IPS-11a (cell line): Measurements from ENCODE around the gene OR51S1.
"Not testable (repeated sequence)": the region's sequence is repeated elsewhere in the genome, so short reads cannot be mapped to it uniquely, and the experiment has no call there.

Source experiments
- H3K4me3 ChIP-seq: one replicate; pipeline ENCODE4 v1.5.1; 2013; ENCODE audit warnings: low read depth, low read length, control low read depth

The OR51S1 gene, protein sequence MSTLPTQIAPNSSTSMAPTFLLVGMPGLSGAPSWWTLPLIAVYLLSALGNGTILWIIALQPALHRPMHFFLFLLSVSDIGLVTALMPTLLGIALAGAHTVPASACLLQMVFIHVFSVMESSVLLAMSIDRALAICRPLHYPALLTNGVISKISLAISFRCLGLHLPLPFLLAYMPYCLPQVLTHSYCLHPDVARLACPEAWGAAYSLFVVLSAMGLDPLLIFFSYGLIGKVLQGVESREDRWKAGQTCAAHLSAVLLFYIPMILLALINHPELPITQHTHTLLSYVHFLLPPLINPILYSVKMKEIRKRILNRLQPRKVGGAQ

DNA sequence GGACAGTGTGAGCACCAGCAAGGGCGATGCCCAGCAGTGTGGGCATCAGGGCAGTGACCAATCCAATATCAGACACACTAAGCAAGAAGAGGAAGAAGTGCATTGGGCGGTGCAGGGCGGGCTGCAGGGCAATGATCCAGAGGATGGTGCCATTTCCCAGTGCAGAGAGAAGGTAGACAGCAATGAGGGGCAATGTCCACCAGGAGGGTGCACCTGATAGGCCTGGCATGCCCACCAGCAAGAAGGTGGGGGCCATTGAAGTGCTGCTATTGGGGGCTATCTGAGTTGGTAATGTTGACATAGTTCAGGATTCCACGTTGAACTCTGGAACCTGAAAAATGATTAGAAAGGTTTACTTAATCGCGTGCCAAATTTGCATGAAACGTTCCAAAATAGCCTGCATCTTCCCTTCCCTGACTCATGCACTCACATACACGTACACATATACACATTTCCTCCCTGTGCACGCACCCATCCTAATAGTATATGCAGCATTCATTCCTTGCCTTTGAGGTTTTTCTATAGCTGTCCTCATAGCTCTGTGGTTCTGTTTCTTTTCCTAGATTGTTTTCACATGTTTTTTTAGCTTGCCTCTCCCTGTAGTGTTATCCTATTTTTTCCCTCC, at the start of gene OR51S1:
Gene OR51S1 (minus strand): TSS at position 301 of the 625 bp plus-strand sequence. CDS start 0 bp downstream, at position 301.
- H3K4me3 ChIP-seq: no peak within 1 kb of the TSS

DNA sequence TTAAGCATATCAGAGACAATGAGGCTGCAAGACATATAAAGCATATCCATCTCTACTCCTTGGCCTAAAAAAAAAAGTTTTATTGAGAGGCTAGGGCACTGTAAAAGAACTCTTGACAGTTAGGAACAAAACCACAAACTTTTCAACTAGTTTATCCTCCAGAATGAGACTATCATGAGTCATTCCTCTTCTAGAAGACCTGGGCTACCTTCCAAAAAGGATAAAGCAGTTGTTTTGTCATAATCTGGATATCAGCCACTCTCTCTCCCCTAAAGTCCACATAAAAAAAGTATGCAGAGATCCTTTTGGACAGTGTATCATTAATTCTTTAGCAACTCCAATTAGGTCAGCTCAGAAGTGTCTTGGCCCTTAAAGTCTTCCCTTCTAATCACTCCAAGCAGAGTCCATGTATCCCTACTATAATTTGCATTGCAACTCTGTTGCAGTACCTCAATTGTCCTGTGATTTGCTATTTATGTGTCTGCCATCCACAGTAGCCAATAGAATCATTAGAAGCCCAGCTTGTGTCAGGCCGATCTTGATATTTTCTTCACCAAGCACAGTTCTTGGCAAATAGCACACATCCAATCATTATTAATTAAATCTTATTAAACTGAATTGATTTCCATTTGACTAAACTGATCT, 43.1 kb upstream of the OR51S1 start:
- no peak overlapping the region for H3K4me3 ChIP-seq

DNA sequence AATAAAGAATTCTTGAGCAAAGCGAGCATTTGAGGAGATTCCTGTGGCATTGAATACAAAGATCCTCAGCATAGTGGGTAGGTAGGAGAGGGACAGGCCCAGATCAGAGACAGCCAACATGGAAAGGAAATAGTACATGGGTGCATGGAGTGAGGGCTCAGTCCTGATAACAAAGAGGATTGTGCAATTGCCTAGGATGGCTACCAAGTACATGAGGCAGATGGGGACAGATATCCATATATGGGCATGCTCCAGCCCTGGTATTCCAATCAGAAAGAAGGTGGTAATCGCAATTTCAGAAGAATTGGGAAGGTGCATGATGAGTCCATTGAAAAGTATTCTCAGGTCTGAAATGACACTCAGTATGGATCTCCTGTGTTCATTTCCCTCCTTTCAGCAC, 41.3 kb upstream of the OR51S1 start:
- H3K4me3 ChIP-seq: no peak overlapping the region

DNA sequence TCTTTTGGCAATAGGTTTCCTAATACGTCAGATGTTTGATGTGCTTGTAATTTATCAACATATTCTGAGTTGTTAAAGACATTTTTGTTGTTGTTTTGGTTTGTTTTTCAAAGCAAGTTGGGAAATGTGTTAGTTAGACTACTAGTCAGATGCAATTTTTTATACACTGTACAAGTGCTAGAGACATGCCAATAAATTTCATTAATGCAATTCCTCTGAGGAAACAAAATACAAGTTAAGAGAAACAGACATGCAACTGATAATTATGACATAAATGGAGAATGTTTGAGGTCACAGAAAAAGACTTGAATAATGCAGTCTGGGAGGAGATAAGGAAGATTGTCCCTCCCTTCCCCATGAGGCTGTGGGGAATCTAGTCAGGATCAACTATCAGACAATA, 38.6 kb upstream of the OR51S1 start:
- H3K4me3 ChIP-seq: no peak overlapping the region

DNA sequence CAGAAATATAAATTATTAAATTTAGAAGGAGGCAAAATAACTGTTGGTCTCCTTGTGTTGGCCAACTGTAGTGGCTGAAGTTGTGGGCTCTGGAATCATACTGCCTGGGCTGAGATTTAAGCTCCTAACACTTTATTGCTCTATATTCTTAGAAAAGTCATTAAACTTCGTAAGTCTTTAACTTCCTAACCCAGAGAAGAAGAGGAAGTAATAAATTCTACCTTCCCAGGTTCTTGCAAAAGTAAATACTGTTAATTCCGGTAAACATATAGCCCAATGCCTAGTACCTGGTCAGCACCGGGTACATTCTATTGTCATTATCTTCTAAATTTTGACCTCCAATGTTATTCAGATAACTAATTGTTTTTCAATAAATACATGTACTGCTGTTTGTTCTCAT, 37.2 kb upstream of the OR51S1 start:
- H3K4me3 ChIP-seq: no peak overlapping the region

DNA sequence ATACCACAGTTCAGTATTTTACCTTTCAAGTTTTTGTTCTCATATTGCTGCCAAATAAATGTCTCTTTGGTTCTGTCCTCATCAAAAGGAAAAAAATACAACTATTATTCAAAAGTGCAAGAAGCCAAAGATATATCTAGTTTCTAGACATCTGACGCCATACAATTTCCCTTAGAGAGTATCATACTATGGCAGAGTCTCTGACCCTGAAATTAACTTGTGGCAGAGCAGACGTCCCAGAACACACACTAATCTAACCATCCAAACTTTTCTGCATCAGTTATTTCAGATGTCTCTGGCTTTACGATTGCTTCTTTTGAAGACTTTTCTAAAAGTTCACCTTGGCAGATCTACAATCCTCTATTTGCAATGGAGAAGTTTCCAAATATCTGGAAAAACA, 35.4 kb upstream of the OR51S1 start:
- H3K4me3 ChIP-seq: no peak overlapping the region

DNA sequence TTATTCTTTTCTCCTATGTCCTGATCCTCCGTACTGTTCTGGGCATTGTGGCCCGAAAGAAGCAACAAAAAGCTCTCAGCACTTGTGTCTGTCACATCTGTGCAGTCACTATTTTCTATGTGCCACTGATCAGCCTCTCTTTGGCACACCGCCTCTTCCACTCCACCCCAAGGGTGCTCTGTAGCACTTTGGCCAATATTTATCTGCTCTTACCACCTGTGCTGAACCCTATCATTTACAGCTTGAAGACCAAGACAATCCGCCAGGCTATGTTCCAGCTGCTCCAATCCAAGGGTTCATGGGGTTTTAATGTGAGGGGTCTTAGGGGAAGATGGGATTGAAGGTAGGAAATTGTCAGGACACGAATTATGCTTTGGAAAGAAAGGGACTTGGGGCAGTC, 33.5 kb upstream of the OR51S1 start:
- H3K4me3 ChIP-seq: no peak overlapping the region

DNA sequence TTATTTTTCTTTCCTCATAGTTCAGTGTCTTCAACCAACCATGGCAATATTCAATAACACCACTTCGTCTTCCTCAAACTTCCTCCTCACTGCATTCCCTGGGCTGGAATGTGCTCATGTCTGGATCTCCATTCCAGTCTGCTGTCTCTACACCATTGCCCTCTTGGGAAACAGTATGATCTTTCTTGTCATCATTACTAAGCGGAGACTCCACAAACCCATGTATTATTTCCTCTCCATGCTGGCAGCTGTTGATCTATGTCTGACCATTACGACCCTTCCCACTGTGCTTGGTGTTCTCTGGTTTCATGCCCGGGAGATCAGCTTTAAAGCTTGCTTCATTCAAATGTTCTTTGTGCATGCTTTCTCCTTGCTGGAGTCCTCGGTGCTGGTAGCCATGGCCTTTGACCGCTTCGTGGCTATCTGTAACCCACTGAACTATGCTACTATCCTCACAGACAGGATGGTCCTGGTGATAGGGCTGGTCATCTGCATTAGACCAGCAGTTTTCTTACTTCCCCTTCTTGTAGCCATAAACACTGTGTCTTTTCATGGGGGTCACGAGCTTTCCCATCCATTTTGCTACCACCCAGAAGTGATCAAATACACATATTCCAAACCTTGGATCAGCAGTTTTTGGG, 33.0 kb upstream of the OR51S1 start, which contains the start of gene OR51T1:
Gene OR51T1 (plus strand): TSS at position 41 of the 641 bp plus-strand sequence. CDS start 0 bp downstream, at position 41.
- no peak within 1 kb of the TSS for H3K4me3 ChIP-seq

DNA sequence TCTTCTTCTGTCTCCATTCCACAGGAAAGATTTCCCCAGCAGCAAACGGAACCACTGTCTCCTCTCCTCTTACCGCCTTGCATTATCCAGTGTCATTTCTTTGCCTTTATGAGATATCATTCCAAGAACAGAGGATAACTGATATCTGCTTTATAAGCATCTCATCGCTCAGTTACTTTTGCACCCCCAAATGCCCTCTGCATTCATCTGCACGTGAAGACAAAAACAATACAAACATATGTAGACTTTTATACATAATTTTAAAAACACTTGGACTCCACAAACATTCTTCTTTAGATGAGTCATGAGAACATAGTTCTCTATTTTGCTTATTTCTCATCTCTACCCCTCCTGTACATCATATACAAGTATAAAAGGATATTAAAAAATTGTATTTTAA, 32.2 kb upstream of the OR51S1 start:
- no peak overlapping the region for H3K4me3 ChIP-seq

DNA sequence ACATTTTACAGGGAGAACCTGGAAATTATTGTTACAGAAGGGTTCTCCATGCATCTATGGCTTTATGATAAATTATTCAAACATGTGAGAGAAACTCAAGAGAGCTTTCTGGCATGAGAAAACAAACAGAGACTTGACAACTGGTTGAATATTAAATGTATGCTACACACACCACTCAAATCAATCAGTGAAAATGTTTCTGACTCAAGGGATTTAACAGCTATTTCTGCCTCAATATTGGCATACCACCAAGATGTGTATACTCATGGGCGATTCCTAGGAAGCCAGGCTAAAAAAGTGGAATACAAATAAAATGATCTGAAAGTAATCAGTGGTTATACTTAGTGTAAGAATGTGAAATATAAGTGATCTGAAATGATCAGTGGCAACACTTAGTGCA, 16.8 kb upstream of the OR51S1 start:
- no peak overlapping the region for H3K4me3 ChIP-seq

DNA sequence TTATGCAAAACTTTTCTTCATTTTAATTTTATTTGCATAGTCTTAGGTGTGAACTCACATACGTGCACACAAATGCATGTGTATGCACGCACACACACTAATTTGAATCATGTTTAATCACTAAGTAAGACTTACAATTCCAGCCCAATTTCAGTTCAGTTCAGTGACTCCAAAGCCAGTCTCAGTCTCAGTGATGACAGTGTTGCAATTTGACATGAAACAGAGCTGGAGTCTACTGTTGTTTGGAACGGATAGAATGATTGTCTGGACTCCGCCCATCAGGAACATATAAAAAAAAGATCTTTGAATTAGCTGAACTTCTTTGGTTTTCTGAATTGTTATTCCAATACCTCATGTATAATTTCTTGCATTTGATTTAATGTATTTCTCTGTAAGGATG, 14.9 kb upstream of the OR51S1 start:
- H3K4me3 ChIP-seq: no peak overlapping the region

DNA sequence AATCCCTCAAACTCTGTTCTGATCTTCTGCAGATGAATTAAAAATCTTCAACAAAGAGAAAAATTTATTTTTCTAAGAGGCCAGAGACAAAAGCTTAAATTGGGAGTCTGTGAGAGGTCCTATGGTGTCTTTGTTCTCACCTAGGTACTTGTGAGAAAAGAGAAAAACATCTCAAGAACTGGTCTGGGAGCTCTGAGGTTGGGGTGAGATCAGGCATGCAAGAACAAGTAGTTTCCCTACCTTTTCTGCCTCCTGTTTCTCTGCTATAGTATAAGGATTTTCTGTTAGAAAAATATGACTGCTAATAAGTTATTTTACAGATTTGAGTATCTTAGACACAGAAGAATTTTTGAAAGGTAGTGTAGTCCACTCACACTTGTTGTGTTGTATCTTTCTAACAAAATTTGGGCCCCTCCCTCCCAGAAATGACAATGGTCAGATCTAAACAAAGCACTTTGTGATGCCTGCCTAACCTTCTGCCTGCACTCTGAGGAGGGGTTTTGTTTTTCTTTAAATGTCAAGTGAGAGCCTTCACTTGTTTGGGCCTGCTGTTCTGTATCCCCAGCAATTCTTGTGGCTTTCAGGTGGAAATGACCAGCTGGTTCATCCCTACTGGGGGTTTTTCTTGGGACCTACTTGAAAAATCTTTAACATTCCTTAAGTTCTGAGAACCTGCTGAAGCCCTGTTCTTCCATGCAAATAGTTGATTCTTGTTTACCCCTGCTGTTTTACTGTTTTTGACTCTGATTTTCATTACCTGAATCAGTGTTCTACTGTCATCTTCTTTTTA, 13.6 kb upstream of the OR51S1 start:
- H3K4me3 ChIP-seq: no peak overlapping the region

DNA sequence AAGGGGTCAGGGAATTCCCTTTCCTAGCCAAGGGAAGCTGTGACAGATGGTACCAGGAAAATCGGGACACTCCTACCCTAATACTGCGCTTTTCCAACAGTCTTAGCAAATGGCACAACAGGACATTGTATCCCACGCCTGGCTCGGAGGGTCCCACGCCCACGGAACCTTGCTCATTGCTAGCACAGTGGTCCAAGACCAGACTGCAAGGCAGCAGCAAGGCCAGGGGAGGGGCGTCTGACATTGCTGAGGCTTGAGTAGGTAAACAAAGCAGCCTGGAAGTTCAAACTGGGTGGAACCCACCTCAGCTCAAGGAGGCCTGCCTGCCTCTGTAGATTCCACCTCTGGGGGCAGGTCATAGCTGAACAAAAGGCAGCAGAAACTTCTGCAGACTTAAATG, 5.3 kb upstream of the OR51S1 start:
- not testable (repeated sequence) for H3K4me3 ChIP-seq

DNA sequence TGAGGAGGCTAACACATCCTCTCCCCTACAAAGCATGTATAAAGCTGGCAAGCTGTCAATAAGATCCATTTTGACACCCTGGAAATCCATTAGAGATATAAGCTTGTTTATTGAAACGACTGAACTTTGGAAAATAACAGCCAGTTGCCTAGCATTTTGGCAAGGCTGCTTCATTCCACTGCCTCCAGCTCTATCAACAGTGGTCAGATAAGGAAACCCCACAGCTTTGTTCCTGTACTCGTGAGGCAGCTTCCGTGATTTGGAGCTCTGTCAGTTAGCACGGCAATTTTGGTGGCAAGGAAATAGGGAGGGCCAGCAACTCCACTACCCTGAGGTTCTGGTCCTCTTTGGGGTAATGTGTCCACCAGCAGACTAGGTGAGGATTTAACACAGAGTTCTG, 2.0 kb upstream of the OR51S1 start:
- no peak overlapping the region for H3K4me3 ChIP-seq

DNA sequence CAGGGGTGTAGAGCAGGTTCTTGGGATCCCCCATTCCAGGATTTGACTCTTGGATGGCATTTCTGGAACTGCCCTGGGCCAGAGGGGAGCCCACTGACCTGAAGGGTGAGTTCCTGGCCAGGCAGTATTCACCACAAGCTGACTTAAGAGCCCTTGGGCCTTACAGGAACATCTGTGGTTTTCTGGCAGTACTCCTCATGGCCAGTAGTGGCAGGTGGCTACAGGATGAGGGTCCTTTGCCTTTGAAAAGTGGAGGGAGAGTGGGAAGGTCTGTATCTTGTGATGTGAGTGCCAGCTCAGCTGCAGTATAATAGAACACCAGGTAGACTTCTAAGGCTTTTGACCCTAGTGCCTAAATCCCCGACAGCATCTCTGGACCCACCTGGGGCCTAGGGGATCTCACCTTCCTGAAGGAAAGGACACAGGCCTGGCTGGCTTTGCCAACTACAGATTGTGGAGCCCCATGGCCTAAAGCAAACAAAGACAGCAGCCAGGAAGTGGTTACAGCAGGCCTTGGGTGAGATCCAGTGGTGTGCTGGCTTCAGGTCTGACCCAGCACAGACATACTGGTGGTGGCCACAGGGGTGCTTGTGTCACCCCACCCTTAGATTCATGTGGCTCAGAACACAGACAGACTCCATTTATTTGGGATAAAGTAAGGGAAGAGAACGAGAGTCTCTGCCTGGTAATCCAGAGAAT, 9.0 kb downstream of the OR51S1 start:
- H3K4me3 ChIP-seq: no peak overlapping the region

DNA sequence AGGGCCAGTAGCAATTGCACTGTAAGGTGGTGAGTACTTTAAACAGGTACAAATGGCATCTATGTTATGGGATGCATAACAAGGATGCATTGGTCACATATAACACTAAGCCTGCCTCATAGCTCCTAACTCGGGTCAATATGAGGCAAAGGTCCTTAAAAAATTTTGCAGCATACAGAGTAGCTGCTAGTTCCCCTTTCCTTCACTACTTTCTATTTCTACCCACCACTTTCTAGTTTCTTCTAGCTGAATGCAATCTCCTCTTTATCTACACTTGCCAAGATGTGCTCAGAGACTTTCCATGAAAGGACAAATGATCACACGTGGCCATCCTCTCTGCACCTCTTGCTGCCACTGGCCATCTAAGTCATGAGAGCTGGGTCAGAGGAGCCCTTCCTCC, 18.1 kb downstream of the OR51S1 start:
- H3K4me3 ChIP-seq: no peak overlapping the region

DNA sequence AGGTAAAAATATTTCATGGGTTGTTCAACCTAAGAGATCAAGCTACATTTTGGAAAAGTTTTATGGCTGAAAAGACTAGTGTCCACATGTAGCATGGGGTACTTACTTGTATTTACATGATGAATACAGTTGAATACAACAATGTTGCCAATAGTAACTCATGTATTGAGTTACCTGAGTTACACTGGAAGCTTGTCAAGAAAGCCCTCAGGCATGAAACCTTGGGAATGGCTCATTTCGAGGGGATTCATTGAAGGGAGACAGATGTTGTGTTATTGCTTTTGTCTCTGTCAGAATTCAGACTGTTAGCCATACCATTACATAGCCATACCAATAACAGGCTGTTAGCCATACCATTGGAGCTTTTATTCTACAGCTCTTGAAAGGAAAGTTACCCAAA, 18.7 kb downstream of the OR51S1 start:
- no peak overlapping the region for H3K4me3 ChIP-seq

DNA sequence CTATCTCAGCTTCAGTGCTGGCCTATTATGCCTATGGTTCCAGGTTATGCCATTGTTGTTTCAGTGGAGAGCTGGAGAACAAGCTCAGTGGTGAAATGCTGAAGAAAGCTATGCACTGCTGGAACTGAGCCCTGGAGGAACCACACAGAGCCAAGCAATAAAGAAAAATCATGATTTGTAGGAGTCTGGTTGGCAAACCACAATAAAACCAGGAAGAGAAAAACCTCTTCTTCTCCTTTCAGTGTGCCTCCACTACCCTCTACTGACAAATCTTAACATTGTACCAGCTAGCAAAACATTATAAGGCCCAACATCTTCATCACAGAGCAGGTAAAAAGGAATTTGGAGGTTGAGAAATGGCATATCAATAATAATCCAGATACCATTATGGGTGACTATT, 22.6 kb downstream of the OR51S1 start:
- no peak overlapping the region for H3K4me3 ChIP-seq

DNA sequence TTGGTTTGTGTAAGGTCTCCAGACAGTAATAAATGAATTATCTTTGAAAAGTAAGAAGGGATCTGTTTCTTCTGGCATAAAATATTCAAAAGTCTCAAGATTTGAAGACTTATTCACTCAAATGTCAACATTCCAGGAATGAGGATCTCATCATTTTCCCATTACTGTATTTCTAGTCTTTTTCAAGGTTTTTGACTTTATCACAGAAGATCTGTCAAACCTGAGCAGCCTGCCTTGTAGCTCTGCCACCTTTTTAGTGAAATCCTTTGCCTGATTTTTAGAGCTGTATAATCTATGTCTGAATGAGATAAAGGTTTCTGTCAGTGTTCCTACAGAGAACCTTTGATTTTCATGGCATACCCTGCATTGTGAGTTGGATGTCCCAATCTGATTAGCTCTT, 23.9 kb downstream of the OR51S1 start:
- no peak overlapping the region for H3K4me3 ChIP-seq

DNA sequence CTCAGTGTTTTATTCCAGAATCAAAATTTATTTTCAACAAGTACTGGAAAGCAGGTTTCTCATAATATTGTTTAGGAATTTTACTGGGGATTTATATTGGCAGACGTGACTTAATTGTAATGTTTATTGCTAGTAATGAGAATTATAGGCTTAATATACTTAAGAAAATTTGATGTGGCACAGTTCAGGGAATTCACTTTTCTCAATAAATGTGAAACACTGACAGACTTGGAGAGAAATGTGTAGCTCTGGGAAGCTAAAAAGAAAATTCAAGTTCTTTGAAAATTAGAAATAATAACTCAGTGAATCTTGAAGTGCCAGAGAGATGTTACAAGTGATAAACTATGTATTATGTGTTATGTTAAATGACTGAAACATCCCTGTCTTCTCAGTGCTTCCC, 28.0 kb downstream of the OR51S1 start, which contains the start of gene OR51F2:
Gene OR51F2 (plus strand): TSS at position 301 of the 400 bp plus-strand sequence. CDS start 101 bp downstream, outside the sequence.
- H3K4me3 ChIP-seq: no peak within 1 kb of the TSS
